Measurements from ENCODE around the gene TMOD3. TPM values are rescaled to one million over a fixed set of nuclear protein-coding genes. Genes with fewer than 3 reads are reported as not detected.

The TMOD3 gene
- total RNA-seq, 1 experiment from 2014 or later: 28.4 TPM

DNA sequence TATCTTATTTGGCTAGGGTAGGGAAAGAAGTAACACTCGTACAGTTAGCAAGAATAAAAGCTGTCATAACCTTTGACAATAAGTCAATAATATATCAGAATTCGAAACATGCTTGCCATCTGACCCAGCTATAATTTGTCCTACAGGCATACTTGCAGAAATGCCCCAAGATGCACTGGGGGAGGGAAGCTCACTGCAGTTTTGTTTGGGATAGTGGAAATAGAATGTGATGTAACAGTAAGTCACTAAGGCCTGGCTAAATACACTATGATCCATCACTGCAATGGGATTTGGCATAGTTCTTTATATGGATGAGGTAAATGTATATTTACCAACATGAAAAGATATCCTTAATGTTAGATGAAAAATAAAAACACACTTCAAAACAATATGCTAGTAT is 25.5 kb upstream of the TMOD3 start:
- H3K36me3 ChIP-seq (replicated peaks; ENCODE audit: control insufficient read depth, insufficient read depth, low read length): no peaks in the 10 kb centered on the region
- H3K4me3 ChIP-seq (ENCODE audit: insufficient read depth, low read depth, low read length): no peak overlapping the region
- H3K27me3 ChIP-seq (ENCODE audit: control insufficient read depth, insufficient read depth, low read length): no peaks in the 10 kb centered on the region
- no peak for DNase-seq

DNA sequence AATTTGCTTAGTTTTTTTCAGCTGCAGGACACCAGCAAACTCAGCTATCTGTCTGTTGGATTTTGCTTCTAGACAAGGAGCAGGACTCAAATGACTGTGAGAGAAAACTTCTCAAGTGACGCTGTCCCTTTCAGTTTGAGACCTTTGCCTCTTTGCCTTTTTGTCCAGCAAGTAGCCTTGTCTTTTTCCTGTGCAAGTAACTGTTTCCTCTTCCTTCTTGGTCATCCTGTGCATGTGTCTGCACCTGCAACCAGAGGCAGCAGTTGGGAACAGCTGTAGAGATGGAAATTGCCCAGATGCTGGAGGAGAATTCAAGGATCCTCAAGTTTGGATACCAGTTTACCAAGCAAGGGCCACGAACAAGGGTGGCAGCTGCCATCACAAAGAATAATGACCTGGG is 23.3 kb upstream of the TMOD3 start:
- no peaks in the 10 kb centered on the region for H3K27me3 ChIP-seq (ENCODE audit: control insufficient read depth, insufficient read depth, low read length)

DNA sequence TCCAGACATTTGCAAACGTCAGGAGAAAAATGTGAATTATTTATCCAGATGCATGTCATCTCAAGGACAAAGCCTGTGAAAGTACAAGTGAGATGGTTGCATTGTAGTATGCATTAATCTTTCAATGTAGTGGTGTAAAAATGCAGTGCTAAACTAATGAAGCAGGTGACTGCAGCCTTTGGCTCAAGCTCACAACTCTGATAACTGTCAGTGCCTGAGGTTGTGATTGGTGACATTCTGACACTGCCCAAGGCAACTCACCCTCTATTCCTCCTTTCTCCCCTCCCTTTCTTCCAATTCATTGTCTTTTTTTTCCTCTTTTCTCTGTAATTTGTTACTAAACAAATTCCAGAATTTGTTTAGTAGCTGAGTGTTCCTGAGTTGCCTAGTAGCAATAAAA is 20.0 kb upstream of the TMOD3 start:
- no peaks in the 10 kb centered on the region for H3K27me3 ChIP-seq (ENCODE audit: control insufficient read depth, insufficient read depth, low read length)
- no peaks in the 10 kb centered on the region for H3K36me3 ChIP-seq (replicated peaks; ENCODE audit: control insufficient read depth, insufficient read depth, low read length)
- H3K4me3 ChIP-seq (ENCODE audit: insufficient read depth, low read depth, low read length): no peak overlapping the region
- DNase-seq: no peak

More for the DNA sequence above, 23.3 kb upstream of the TMOD3 start:
- no peak overlapping the region for H3K4me3 ChIP-seq (ENCODE audit: insufficient read depth, low read depth, low read length)
- no peak for DNase-seq
- H3K36me3 ChIP-seq (replicated peaks; ENCODE audit: control insufficient read depth, insufficient read depth, low read length): no peaks in the 10 kb centered on the region

DNA sequence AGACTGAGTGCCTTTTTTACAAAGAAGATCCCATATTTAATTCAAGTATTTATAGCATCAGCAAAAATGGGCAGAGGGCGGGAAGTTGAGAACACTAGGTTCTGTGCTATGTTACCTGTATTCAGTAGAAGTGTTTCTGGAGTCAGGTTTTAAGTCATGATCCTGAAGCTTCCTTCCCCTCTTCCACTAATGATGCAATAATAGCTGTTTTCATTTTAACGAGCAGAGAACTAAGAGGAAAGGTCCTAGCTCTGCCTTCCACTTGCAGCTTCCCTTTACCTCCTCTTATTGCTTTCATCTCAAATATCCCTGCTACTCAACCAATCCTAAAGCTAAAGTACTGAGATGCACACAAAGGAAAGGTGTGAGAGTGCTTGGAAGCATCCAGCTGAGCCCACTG is 16.9 kb upstream of the TMOD3 start:
- DNase-seq: no peak
- H3K4me3 ChIP-seq (ENCODE audit: insufficient read depth, low read depth, low read length): no peak overlapping the region
- no peaks in the 10 kb centered on the region for H3K36me3 ChIP-seq (replicated peaks; ENCODE audit: control insufficient read depth, insufficient read depth, low read length)
- no peaks in the 10 kb centered on the region for H3K27me3 ChIP-seq (ENCODE audit: control insufficient read depth, insufficient read depth, low read length)

DNA sequence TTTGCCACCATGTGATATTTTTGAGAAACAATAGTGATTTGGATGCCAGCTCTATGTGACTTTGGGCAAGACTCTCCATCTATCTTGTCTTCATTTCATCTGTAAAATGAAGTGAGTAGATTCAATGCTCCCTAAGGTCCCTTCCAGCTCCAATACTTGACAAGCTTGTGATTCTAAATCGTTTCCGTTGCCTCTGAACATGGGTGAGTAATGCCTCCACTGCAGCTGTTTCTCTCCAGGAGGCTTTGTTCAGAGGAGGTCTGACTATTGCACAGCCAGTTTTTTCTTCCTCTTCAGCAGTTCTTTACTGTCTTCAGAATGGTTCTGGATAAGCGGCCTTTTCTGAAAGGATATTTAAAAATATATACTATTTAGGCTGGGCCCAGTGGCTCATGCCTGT is 14.8 kb upstream of the TMOD3 start:
- no peak for DNase-seq
- Histone ChIP-seq H3K27me3 (ENCODE audit: control insufficient read depth, insufficient read depth, low read length) (no peaks in the 10 kb centered on the region), H3K36me3 (replicated peaks; ENCODE audit: control insufficient read depth, insufficient read depth, low read length) (no peaks in the 10 kb centered on the region), H3K4me3 (ENCODE audit: insufficient read depth, low read depth, low read length) (no peak overlapping the region)

DNA sequence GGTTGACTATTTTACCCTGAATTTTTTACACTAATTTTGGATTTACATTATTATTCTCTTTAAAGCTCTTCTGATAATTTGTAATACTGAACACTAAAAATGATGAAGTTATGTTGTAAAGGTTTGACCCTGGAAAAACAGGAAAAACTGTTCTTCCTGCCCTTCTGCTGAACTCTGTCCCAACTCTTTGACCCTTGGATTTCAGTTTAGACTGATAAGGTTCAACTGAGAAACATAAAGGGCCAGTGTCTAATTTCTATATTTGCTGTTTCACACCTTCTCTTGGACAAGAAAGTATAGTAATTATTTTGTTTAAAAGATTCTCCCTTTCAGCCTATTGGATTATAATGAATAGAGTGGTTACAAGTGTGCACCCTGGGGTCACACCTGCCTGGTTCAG is 12.8 kb upstream of the TMOD3 start:
- H3K4me3 ChIP-seq (ENCODE audit: insufficient read depth, low read depth, low read length): no peak overlapping the region
- DNase-seq: no peak
- no peaks in the 10 kb centered on the region for H3K27me3 ChIP-seq (ENCODE audit: control insufficient read depth, insufficient read depth, low read length)
- no peaks in the 10 kb centered on the region for H3K36me3 ChIP-seq (replicated peaks; ENCODE audit: control insufficient read depth, insufficient read depth, low read length)

DNA sequence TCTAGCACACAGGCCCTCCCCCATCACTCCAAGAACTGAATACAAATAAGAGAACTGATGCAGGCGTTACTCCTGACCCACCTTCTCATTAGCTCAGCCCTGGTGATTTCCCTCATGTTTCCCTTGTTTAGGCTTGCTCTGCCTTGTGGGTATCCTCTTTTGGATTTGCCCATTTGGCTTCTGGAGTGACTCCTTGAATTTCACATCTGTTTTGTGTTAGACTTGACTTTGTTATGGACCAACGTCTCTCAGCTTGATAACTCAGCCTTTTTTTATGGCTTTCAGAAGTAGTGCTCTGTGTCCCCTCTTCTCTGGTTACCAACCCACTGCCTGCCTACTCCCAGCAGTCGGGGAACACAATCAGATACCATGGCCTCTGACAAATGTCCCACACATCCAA is 11.3 kb upstream of the TMOD3 start:
- Histone ChIP-seq H3K4me3 (ENCODE audit: insufficient read depth, low read depth, low read length) (no peak overlapping the region), H3K27me3 (ENCODE audit: control insufficient read depth, insufficient read depth, low read length) (no peaks in the 10 kb centered on the region), H3K36me3 (replicated peaks; ENCODE audit: control insufficient read depth, insufficient read depth, low read length) (no peaks in the 10 kb centered on the region)
- no peak for DNase-seq

DNA sequence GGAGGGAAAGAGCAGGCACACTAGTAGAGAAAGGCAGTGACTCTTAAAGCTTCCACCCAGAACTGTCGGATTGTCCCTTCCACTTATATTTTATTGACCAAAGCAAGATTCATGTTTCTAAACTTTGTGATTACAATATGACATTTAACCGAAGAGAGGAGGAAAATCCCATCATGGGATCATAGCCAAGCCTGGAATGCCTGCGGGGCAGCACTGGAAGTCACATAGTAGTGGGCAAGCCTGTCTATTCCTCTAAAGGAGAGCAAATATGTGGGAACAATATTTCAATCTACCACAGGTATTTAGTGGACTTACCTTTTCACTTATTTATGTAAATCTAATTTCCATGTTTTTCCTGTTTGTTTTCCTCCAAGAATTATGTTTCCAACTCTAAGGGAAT is 3.8 kb upstream of the TMOD3 start:
- no peaks in the 10 kb centered on the region for H3K36me3 ChIP-seq (replicated peaks; ENCODE audit: control insufficient read depth, insufficient read depth, low read length)
- H3K27me3 ChIP-seq (ENCODE audit: control insufficient read depth, insufficient read depth, low read length): no peaks in the 10 kb centered on the region
- DNase-seq: no peak
- no peak overlapping the region for H3K4me3 ChIP-seq (ENCODE audit: insufficient read depth, low read depth, low read length)

DNA sequence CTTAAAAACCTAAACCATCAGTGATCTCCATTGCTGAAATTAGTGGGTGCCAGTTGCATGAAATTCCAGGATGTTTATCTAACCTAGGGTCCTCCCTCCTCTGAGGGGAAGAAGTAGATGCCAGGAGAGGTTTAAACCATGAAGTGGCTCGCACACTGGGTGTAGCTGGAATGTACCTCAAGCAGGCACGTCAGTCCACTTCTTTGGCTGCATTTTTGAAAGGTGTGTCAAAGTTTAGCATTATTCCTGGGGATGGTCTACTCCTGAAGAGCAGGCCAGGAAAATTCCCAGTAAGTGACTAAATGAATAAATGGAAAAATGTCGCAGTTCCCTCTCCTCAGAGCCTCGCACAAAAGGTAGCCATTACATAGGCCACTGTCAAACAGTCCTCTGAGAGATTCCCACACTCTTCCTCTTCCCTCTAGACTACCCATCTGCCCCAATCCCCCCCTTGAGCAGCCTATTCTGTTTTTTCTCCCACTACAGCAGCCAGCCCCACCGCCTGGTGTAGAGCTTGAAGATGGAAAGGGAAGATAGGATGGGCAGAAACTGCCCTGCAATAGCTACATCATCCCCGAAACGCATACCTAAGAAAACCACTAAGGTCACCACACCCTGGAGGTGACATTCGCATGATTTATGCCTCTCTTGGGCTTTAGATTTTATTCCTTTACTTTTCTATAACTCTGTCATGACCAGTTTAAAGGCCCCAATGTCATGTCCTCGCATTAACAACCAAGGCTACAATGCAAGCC is 655 bp upstream of the TMOD3 start:
- no peak overlapping the region for H3K4me3 ChIP-seq (ENCODE audit: insufficient read depth, low read depth, low read length)
- no peak for DNase-seq
- no peaks in the 10 kb centered on the region for H3K36me3 ChIP-seq (replicated peaks; ENCODE audit: control insufficient read depth, insufficient read depth, low read length)
- no peaks in the 10 kb centered on the region for H3K27me3 ChIP-seq (ENCODE audit: control insufficient read depth, insufficient read depth, low read length)

DNA sequence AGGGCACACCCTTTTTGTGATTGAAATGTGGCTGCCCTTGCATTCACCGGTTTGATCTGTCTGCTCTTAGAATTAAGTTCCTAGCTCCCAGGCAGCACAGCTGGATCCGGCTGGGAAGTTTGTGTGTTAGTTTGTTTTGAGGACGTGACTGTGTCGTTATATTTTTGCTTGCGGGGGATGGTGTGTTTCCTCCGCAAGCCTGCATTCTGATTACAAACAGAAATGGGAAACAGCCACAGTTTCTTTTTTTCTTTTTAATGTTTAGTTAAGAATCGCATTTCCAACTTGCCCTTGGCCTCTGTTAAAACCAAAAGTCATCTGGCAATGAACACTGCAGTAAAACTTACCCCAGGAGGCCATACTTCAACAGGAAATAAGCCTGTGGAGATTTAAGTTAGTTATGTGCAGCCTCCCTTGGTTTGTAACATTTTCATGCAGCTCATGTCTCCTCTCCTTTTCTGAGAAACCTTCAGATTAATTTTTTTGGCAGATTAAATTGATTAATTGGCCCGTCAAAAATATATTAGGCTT is 888 bp downstream of the TMOD3 start:
- no peaks in the 10 kb centered on the region for H3K36me3 ChIP-seq (replicated peaks; ENCODE audit: control insufficient read depth, insufficient read depth, low read length)
- H3K27me3 ChIP-seq (ENCODE audit: control insufficient read depth, insufficient read depth, low read length): no peaks in the 10 kb centered on the region
- peak overlapping the region; percentile 88 for H3K4me3 ChIP-seq (ENCODE audit: insufficient read depth, low read depth, low read length)
- no peak for DNase-seq

DNA sequence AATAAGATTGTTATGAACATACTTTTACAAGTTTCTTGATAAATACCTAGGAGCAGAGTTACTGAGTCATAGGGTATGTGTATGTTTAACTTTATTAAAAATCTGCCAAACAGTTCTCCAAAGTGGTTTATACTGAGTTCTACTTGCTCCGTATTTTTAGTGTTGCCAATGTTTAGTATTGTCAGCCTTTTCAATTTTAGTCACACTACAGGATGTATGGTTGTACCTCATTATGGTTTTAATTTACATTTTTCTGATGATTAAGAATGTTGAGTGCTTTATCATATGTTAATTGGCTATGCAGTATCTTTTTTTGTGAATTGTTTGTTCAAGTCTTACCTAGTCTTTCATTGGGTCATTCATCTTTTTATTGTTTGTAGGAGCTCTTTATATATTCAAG is 4.3 kb downstream of the TMOD3 start:
- Histone ChIP-seq H3K36me3 (replicated peaks; ENCODE audit: control insufficient read depth, insufficient read depth, low read length) (no peaks in the 10 kb centered on the region), H3K27me3 (ENCODE audit: control insufficient read depth, insufficient read depth, low read length) (no peaks in the 10 kb centered on the region), H3K4me3 (ENCODE audit: insufficient read depth, low read depth, low read length) (no peak overlapping the region)
- DNase-seq: no peak

DNA sequence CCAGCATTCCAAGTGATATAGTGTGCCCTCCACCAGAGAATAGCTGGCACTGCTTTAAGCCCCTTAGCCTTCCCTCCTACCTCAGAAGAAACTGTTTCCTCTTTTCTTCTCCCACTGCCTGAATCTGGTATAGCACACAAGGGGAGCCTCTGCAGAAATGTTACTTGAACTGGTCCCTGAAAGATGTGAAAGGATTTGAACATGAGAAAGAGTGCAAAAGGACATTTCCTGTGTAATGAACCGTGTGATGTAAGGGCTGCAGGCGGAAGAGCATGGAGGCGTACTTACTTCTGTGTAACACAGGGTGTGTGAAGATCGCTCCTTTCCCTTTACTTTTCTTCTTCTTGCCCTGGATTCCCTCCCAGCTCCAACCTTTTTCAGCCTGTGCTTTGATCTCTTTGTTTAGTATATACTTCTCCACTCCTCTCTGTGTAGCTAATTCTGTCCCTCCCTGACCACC is 8.4 kb downstream of the TMOD3 start:
- DNase-seq: no peak
- H3K36me3 ChIP-seq (replicated peaks; ENCODE audit: control insufficient read depth, insufficient read depth, low read length): no peaks in the 10 kb centered on the region
- no peaks in the 10 kb centered on the region for H3K27me3 ChIP-seq (ENCODE audit: control insufficient read depth, insufficient read depth, low read length)
- no peak overlapping the region for H3K4me3 ChIP-seq (ENCODE audit: insufficient read depth, low read depth, low read length)

DNA sequence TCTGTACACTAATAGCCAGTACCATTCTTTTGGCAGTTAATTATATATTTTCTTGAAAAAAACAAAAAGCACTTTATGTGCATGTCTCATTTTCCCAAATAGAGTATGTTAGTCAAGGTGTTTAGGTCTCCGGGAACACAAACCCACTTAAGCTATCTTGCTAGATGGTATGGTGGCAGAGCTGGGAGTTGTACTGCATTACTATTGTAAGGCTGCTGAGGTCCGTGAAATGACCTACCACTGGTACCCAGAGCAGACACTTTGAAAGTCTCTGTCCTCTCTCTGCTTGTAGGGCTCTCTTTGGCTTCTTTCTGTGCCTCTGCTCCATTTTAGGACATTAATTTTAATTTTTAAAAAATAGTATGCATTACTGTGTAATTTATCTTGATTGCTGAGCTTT is 8.8 kb downstream of the TMOD3 start:
- no peaks in the 10 kb centered on the region for H3K27me3 ChIP-seq (ENCODE audit: control insufficient read depth, insufficient read depth, low read length)
- no peak overlapping the region for H3K4me3 ChIP-seq (ENCODE audit: insufficient read depth, low read depth, low read length)
- no peak for DNase-seq
- no peaks in the 10 kb centered on the region for H3K36me3 ChIP-seq (replicated peaks; ENCODE audit: control insufficient read depth, insufficient read depth, low read length)

DNA sequence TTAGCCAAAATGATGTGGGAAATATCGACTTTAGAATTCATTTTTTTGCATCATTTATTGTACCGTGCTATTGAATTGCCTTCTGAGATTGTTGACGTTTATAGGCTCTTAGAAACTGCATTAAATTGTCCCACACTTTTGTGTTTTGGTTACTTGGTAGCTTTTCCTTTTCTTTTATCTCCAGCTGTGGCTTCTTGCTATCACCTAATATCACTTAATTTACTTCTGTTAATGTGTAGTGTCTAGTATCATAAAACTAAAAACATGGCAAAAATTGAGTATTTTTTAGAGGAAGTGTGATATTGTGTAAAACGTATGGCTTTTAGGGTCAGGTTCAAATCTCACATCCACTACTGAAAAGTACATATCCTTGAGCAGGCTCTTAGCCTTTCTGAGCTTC is 11.2 kb downstream of the TMOD3 start:
- Histone ChIP-seq H3K36me3 (replicated peaks; ENCODE audit: control insufficient read depth, insufficient read depth, low read length) (no peaks in the 10 kb centered on the region), H3K27me3 (ENCODE audit: control insufficient read depth, insufficient read depth, low read length) (no peaks in the 10 kb centered on the region), H3K4me3 (ENCODE audit: insufficient read depth, low read depth, low read length) (no peak overlapping the region)
- no peak for DNase-seq

DNA sequence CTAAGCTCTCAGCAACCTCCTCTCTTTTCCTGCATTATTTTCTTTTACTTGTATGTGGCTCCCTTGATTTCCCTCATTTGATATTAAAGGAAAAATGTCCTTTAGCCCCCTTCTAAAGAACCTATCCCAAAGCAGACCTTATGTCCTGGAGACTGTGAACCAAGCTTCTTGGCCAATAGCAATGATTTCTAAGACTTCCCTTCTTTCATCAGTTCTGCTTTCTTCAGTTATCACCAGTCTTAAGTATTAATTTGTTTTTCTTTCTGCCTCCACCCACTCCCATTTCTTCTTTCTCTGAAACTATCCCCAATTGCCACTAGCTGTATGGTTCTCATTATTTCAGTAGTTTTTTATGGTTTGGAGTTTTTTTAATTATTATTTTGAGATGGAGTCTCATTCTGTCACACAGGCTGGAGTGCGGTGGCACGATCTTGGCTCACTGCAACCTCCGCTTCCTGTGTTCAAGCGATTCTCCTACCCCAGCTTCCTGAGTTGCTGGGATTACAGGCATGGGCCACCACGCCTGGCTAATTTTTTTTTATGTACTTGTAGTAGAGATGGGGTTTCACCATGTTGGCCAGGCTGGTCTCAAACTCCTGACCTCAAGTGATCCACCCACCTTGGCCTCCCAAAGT is 12.1 kb downstream of the TMOD3 start:
- H3K36me3 ChIP-seq (replicated peaks; ENCODE audit: control insufficient read depth, insufficient read depth, low read length): no peaks in the 10 kb centered on the region
- no peak for DNase-seq
- no peak overlapping the region for H3K4me3 ChIP-seq (ENCODE audit: insufficient read depth, low read depth, low read length)
- H3K27me3 ChIP-seq (ENCODE audit: control insufficient read depth, insufficient read depth, low read length): no peaks in the 10 kb centered on the region

All from H7 (cell line).